Bronchial epithelial cell (primary cell): ENCODE measurements around the gene ZNF746. TPM values are rescaled to one million over a fixed set of nuclear protein-coding genes. Genes with fewer than 3 reads are reported as not detected.

ENCODE experiments used
- DNase-seq: peaks from one replicate; pipeline ENCODE4 v3.0.0-alpha.2; 2010; ENCODE audit warnings: low read depth
- FAIRE-seq: peaks from 2 replicates; lab custom pipeline; 2011; peaks lifted over from hg19 to GRCh38; lab: Jason Lieb, UNC
- H3K27me3 ChIP-seq: 2 replicates; pipeline ENCODE4 v1.5.1; 2011; ENCODE audit warnings: low read length; ENCODE audit not compliant: control insufficient read depth, insufficient read depth
- H3K36me3 ChIP-seq: 2 replicates; pipeline ENCODE4 v1.5.1; 2011; ENCODE audit warnings: low read length; ENCODE audit not compliant: control insufficient read depth, insufficient read depth
- H3K4me3 ChIP-seq: 2 replicates; pipeline ENCODE4 v1.5.1; 2011; ENCODE audit warnings: mild to moderate bottlenecking, low read depth, low read length, control low read depth
- total RNA-seq: library from RNA; depleted of rRNA; stranded (reverse); fragments of >200 nt; gene quantifications from 2 replicates; pipeline ENCODE4 v1.2.1, GENCODE V29; 2014
- TF ChIP-seq, protein P1 (sequence below): IDR thresholded peaks from 2 replicates; pipeline ENCODE4 v1.5.1; 2011; ENCODE audit warnings: mild to moderate bottlenecking, moderate library complexity, low read length, control low read depth, inconsistent platforms; ENCODE audit not compliant: insufficient read depth, severe bottlenecking

The ZNF746 gene
- total RNA-seq, 1 donor from 2014 or later: 15.0 TPM

DNA sequence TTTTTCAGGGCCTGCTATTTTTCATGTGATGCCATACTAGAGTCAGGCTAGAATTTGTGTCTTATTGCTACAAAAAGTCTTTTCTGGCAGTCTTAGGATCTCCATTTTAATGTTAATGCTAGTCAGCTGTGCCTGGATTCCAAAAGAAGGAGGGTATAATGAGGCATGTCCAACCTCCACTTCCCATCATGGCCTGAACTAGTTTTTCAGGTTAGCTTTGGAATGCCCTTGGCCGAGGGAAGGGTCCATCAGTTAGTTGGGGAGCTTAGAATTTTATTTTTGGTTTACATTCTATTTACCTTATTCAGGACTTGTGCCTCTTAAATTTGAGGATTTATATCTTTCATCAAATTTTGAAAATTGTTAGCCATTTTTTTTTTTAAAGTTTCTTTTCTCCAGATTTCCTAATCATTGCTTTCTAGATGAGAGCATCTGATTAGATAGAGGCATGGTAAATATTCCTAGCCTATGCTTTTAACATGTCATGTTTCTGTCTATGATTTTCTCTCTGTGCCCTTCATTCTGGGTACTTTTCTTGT, 30.2 kb downstream of the ZNF746 start:
- TF ChIP-seq, protein P1, sequence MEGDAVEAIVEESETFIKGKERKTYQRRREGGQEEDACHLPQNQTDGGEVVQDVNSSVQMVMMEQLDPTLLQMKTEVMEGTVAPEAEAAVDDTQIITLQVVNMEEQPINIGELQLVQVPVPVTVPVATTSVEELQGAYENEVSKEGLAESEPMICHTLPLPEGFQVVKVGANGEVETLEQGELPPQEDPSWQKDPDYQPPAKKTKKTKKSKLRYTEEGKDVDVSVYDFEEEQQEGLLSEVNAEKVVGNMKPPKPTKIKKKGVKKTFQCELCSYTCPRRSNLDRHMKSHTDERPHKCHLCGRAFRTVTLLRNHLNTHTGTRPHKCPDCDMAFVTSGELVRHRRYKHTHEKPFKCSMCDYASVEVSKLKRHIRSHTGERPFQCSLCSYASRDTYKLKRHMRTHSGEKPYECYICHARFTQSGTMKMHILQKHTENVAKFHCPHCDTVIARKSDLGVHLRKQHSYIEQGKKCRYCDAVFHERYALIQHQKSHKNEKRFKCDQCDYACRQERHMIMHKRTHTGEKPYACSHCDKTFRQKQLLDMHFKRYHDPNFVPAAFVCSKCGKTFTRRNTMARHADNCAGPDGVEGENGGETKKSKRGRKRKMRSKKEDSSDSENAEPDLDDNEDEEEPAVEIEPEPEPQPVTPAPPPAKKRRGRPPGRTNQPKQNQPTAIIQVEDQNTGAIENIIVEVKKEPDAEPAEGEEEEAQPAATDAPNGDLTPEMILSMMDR: no peak
- DNase-seq (no peak), FAIRE-seq (no peak)
- Histone ChIP-seq H3K36me3 (peaks cover 3% of the 10 kb centered on the region), H3K27me3 (no peaks in the 10 kb centered on the region), H3K4me3 (no peak overlapping the region)

DNA sequence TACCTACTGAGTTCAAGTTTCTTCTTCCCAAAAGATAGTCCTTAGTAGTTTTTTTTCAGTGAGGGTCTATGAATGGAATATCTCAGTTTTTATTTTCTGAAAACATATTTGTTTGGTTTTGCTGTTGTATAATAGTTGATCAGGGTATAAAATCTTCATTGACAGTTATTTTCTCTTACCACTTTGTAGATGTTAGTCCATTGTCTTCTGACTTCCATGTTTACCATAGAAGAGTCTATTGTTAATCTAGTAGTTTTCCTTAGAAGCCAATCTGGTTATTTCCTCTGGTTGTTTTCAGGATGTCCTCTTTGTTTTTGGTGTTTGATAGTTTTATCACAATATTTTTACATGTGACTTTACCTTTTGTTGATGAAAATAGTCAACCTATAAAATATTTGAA, 31.2 kb downstream of the ZNF746 start:
- no peak for DNase-seq
- H3K36me3 ChIP-seq: peaks cover 1% of the 10 kb centered on the region
- H3K27me3 ChIP-seq: no peaks in the 10 kb centered on the region
- TF ChIP-seq, protein P1: no peak
- H3K4me3 ChIP-seq: no peak overlapping the region
- no peak for FAIRE-seq

DNA sequence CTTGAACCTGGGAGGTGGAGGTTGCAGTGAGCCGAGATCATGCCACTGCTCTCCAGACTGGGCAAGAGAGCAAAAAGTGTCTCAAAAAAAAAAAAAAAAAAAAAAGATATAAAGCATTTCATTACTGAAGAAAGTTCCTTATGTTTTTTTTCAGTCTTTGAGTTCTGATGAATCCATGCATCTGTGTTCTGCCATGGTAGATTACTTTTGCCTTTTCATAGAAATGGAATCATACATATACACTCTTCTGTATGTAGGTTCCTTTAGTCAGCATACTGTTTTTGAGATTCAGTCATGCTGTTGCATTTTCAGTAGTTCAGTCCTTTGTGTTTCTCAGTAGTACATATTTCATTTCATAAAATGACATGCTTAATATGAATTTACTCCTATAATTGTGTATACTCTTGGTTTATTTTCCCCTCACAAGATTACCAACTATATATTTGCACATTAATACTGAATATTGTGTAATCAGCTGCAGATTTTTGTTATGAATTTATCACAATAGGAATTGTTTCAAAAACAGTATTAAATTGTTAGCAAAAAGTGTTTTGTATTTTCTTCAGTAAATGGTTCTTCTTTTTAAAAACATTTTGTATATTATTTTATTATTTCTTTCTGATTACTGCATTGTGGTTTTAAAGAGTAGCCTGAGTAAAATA, 34.0 kb downstream of the ZNF746 start:
- FAIRE-seq: no peak

DNA sequence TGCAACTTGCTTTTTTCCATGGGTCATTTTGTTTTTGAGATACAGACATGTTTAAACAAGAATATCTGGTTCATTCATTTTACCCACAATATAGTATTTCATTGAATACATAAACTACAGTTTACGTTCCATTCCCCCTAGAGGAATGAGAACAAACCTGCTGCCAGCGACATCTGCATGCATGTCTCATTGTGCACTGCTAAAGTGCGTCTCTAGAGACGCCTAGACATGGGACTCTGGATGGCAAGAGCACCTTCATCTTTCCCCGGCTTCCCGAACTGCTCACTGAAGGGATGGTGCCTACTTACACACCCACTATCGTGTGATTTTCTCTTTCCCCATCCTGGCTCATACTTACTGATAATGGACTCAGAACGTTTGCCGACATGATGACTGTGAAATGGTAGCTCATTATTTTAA, 35.5 kb downstream of the ZNF746 start:
- Histone ChIP-seq H3K4me3 (no peak overlapping the region), H3K27me3 (no peaks in the 10 kb centered on the region), H3K36me3 (no peaks in the 10 kb centered on the region)
- DNase-seq (no peak), FAIRE-seq (no peak)
- TF ChIP-seq, protein P1: no peak

More for the DNA sequence above, 34.0 kb downstream of the ZNF746 start:
- Histone ChIP-seq H3K4me3 (no peak overlapping the region), H3K36me3 (no peaks in the 10 kb centered on the region), H3K27me3 (no peaks in the 10 kb centered on the region)
- TF ChIP-seq, protein P1: no peak
- no peak for DNase-seq

DNA sequence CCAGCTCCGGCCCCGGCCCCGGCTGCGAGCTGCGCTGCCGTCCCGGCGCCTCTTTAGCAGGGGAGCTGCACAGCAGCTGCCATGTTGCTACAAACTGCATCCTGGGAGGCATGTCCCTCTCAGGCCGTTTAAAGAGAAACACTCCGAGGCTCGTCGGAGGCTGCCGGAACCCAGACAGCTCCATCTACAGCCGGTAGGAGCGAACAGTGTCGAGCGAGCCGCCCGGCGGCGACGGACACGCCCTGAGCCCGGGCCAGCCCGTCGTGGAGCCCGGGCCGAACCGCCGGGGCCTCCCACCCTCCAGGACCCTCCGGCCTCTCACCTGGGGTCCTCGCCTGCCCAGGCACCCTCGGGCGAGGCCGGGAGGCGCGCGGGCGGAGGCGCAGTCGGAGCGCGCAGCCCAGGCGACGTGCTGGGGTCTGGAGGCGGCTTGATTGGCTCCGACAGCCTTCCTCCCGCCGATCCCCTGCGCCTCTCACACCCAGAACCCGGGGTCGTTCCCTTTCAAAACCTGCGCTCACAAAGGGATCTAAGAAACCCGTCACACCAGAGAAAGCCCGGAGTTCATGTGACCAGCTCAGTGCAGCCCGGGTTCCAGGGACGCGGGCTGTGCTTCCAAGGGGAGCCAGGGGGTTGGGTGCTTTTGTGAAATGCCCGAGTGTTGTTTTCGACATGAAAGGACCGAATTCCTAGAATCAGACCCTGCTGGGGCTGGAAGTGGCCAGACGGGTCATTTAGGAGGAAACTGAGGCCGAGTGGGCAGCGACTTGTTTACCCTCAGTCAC, 36.9 kb downstream of the ZNF746 start, which contains the start of gene ZNF777:
Gene ZNF777, minus strand, starts transcription at position 570 of the 785 bp plus-strand sequence. CDS start 5,040 bp downstream, outside the sequence.
- H3K36me3 ChIP-seq: peaks cover 1% of the 10 kb centered on the region
- TF ChIP-seq, protein P1: peak; percentile 55
- no peaks in the 10 kb centered on the region for H3K27me3 ChIP-seq
- peak within 1 kb of the TSS; percentile 68 for H3K4me3 ChIP-seq
- FAIRE-seq: no peak
- peak; percentile 75 for DNase-seq
